Activated naive CD8-positive, alpha-beta T cell treated with anti-CD3 and anti-CD28 coated beads, Interleukin-2, amount 50 U/mL, for 24 hours (primary cell): ENCODE measurements around the gene CLIP2.
"Not testable (repeated sequence)": the region's sequence is repeated elsewhere in the genome, so short reads cannot be mapped to it uniquely, and the experiment has no call there.

Experiments used
- ATAC-seq: fragments of 150-1000 bp; cut with Tn5 transposase; one replicate; pipeline ENCODE4 v1.10.0; 2021
- DNase-seq: peaks from one replicate; pipeline ENCODE4 v3.0.0; 2021
- H3K27ac Mint-ChIP-seq: one replicate; pipeline ENCODE4 v1.8.0; 2021; ENCODE audit warnings: mild to moderate bottlenecking, mixed read lengths
- H3K27me3 Mint-ChIP-seq: one replicate; pipeline ENCODE4 v1.8.0; 2021; ENCODE audit warnings: mixed read lengths
- H3K36me3 Mint-ChIP-seq: one replicate; pipeline ENCODE4 v1.8.0; 2021; ENCODE audit warnings: low read depth, mixed read lengths
- H3K4me1 Mint-ChIP-seq: one replicate; pipeline ENCODE4 v1.8.0; 2021; ENCODE audit warnings: mixed read lengths
- H3K4me3 Mint-ChIP-seq: one replicate; pipeline ENCODE4 v1.8.0; 2021; ENCODE audit warnings: mild to moderate bottlenecking, moderate library complexity, mixed read lengths
- H3K9me3 Mint-ChIP-seq: one replicate; pipeline ENCODE4 v1.8.0; 2021; ENCODE audit warnings: mixed read lengths

CLIP2 gene

DNA sequence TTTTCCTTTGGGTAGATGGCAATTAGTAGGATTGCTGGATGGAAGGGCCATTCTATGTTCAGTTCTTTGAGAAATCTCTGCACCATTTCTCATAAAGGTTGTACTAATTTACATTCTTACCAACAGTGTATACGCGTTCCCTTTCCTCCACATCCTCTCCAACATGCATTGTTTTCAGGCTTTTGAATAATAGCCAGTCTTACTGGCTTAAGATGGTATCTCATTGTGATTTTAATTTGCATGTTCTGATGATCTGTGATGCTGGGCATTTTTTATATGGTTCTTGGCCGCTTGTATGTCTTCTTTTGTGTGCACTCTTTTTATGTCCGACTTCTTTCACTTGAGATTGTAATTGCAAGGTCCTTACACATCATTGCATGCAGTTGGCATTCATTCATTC lies 11.7 kb downstream of the CLIP2 start:
- no peak overlapping the region for H3K27ac Mint-ChIP-seq
- H3K4me3 Mint-ChIP-seq: no peak overlapping the region
- ATAC-seq: no peak

GRCh38 chr7:74302745-74303221 lies 13.6 kb downstream of the CLIP2 start:
- H3K4me3 Mint-ChIP-seq: no peak overlapping the region

More for the DNA sequence above, 11.7 kb downstream of the CLIP2 start:
- Mint-ChIP-seq H3K4me1 (peaks cover 1% of the 10 kb centered on the region), H3K9me3 (no peaks in the 10 kb centered on the region), H3K36me3 (no peaks in the 10 kb centered on the region), H3K27me3 (peaks cover 3% of the 10 kb centered on the region)
- no peak for DNase-seq

DNA sequence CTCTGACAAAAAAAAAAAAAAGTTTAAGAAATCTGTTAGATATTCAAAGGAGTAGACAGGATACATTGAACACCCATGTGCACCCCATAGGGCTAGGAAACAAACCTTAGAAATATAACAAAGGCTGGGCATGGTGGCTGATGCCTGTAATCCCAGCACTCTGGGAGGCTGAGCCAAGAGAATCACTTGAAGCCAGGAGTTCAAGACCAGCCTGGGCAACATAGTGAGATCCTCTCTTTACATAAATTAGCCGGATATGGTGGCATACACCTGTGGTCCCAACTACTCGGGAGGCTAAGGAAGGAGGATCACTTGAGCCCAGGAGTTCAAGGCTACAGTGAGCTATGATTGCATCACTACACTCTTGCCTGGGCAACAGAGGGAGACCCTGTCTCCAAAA lies 15.3 kb downstream of the CLIP2 start:
- Mint-ChIP-seq H3K27ac (no peak overlapping the region), H3K36me3 (no peaks in the 10 kb centered on the region), H3K4me1 (peaks cover 16% of the 10 kb centered on the region), H3K9me3 (no peaks in the 10 kb centered on the region), H3K27me3 (peaks cover 7% of the 10 kb centered on the region), H3K4me3 (no peak overlapping the region)
- no peak for ATAC-seq
- no peak for DNase-seq

More at GRCh38 chr7:74302745-74303221, 13.6 kb downstream of the CLIP2 start:
- ATAC-seq: no peak
- peaks cover 16% of the 10 kb centered on the region for H3K4me1 Mint-ChIP-seq
- H3K36me3 Mint-ChIP-seq: no peaks in the 10 kb centered on the region
- H3K9me3 Mint-ChIP-seq: no peaks in the 10 kb centered on the region
- H3K27me3 Mint-ChIP-seq: peaks cover 7% of the 10 kb centered on the region
- DNase-seq: no peak
- H3K27ac Mint-ChIP-seq: no peak overlapping the region

DNA sequence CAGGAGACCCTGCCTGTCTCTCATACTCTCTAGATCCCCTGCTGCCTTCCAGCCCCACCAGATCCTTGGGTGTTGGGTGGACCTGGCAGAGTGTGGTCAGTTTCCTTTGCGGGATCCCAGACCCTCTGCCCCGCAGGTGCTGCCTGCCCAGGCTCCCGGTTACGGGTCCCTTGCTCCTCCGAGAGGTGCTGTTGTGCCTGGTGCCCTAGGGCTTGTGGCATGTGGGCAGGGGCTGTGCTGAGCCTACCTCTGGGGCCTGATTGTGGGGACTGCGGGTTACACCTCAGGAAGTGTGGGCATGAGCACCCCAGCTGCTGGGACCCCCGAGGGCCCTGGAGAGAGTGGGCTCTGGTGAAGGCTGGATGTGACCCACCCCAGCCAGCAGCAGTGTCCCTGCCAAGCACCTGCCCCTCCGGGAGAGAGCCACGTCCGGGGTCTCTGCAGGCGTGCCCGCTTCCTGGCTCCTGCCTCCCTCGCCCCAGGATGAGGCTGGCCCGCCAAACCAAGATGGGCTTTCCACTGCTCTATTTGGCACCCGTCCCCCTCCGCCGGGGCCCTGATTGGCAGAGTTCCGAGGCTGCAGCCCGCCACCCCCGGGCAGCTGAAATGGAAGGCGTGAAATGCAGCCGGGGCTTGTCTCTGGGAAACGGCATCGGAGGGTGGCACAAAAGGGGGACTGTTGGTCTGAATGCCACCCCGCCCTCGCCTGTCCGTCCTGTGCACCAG lies 17.0 kb downstream of the CLIP2 start:
- ATAC-seq (peak; percentile 48), DNase-seq (peak; percentile 10)
- peaks cover 7% of the 10 kb centered on the region for H3K27me3 Mint-ChIP-seq
- H3K4me1 Mint-ChIP-seq: peaks cover 18% of the 10 kb centered on the region
- H3K36me3 Mint-ChIP-seq: peaks cover 1% of the 10 kb centered on the region
- peaks cover 1% of the 10 kb centered on the region for H3K9me3 Mint-ChIP-seq
- no peak overlapping the region for H3K27ac Mint-ChIP-seq
- H3K4me3 Mint-ChIP-seq: peak overlapping the region; percentile 26

DNA sequence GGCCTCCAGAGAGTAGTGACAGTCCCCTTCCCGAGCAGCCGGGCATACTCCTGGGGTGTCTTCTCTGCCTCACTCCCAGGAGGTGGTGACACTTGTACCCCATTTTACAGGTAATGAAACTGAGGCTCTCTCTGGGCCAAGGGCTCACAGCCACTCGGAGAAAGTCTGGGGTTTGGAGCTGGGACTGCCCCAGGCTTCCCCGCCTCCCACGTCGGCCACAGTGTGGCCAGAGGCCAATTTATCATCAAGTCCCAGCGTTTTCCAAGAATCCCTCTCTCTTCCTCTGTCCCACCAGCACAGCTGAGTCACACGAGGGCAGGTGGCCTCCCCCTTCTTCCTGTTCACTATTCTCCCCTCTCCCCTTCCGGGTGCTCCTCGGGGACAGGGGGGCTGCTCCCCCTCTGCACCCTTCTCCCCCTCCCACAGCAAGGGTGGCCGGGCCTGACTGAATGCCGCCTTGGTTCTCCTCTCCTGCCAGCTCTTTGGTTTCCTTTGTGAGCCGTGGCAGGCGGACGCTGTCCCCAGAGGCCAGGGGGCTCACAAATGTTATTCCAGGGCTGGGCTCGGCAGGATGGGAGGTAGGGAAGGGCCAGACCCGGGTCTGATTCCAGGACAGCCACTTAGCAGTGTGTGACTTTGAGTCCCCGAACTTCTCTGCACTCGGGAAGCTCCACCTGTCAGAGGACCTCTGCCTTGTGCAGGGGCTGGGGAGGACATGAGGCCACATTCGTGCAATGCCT lies 17.7 kb downstream of the CLIP2 start:
- Mint-ChIP-seq H3K27ac (no peak overlapping the region), H3K4me1 (peaks cover 22% of the 10 kb centered on the region), H3K36me3 (peaks cover 2% of the 10 kb centered on the region), H3K9me3 (peaks cover 5% of the 10 kb centered on the region), H3K27me3 (peaks cover 7% of the 10 kb centered on the region), H3K4me3 (peak overlapping the region; percentile 26)
- peak; percentile 53 for ATAC-seq
- peak; percentile 45 for DNase-seq

DNA sequence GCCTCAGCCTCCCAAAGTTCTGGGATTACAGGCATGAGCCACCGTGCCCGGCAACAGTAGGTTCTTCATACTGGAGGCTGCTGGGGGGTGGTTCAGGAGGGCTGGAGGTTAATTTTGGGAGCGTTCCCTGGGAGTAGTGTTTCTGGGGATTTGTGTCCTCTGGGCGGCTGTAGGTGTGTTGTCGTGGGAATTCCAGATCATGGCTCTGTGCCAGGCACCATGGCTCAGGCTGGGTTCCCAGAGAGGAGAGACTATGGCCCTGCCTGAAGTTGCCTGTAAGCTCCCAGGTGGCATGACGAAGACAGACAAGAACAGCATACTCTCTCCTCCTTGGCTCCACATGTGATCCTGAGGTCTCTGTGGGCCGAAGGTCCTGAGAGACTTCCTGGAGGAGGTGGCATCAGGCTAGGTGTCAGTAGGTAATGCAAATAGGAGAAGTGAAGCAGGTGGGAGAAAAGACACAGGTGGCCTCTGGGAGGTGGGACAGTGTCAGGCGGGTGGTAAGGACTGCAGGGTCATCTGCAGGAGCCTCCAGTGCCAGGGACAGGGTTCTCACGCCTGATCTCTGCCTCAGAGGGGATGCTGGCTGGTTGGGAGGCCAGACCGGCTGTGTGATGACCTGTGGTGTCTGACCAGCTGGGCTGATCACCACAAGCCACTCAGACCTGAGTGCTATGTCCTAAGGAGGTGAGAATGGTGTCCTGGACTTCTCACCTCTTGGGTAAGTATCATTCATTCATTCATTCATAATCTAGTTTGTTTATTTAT lies 18.7 kb downstream of the CLIP2 start:
- H3K4me3 Mint-ChIP-seq: no peak overlapping the region

GRCh38 chr7:74309181-74309580 lies 20.0 kb downstream of the CLIP2 start:
- Mint-ChIP-seq H3K27ac (no peak overlapping the region), H3K27me3 (peaks cover 7% of the 10 kb centered on the region), H3K4me1 (peaks cover 22% of the 10 kb centered on the region), H3K36me3 (peaks cover 2% of the 10 kb centered on the region), H3K4me3 (no peak overlapping the region), H3K9me3 (peaks cover 5% of the 10 kb centered on the region)
- no peak for ATAC-seq
- DNase-seq: no peak

More for the DNA sequence above, 18.7 kb downstream of the CLIP2 start:
- ATAC-seq (no peak), DNase-seq (no peak)
- Mint-ChIP-seq H3K27ac (no peak overlapping the region), H3K27me3 (peaks cover 7% of the 10 kb centered on the region), H3K9me3 (peaks cover 5% of the 10 kb centered on the region), H3K36me3 (peaks cover 2% of the 10 kb centered on the region), H3K4me1 (peaks cover 22% of the 10 kb centered on the region)

GRCh38 chr7:74311305-74311744 lies 22.1 kb downstream of the CLIP2 start:
- no peak for DNase-seq
- Mint-ChIP-seq H3K36me3 (peaks cover 2% of the 10 kb centered on the region), H3K4me3 (no peak overlapping the region), H3K27ac (no peak overlapping the region), H3K4me1 (peaks cover 16% of the 10 kb centered on the region), H3K27me3 (peaks cover 5% of the 10 kb centered on the region), H3K9me3 (peaks cover 5% of the 10 kb centered on the region)
- ATAC-seq: peak; percentile 39

DNA sequence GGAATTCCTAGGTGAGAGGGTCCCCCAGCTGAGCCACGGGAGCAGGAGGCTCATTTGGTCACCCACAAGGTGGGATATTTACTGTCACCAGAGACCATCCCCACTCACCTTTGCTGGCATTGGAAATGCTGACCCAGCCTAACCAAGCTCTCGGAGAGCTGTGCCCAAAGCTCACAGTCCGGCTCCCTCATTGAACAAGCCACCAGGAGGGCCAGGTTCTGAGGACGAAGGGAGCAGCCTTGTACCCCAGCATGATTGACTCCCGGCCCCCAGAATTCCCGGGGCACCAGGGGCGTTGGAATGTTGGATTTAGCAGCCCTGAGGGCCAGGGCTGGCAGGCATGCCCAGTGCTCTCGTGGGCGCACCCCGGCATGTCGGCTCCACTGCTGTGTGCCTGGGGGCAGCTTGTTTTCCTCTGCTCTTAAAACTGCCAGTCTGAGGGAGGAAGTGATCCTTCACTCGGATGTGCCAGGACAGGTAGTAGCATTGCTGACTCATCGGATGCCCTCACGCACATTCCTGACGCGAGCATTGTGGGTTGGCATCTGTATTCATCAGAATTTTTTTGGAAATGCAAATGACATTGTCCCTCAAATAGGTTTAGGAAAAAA lies 23.3 kb downstream of the CLIP2 start:
- ATAC-seq (no peak), DNase-seq (no peak)
- Mint-ChIP-seq H3K4me3 (no peak overlapping the region), H3K27me3 (no peaks in the 10 kb centered on the region), H3K36me3 (peaks cover 2% of the 10 kb centered on the region), H3K4me1 (peaks cover 5% of the 10 kb centered on the region), H3K27ac (no peak overlapping the region), H3K9me3 (peaks cover 5% of the 10 kb centered on the region)

DNA sequence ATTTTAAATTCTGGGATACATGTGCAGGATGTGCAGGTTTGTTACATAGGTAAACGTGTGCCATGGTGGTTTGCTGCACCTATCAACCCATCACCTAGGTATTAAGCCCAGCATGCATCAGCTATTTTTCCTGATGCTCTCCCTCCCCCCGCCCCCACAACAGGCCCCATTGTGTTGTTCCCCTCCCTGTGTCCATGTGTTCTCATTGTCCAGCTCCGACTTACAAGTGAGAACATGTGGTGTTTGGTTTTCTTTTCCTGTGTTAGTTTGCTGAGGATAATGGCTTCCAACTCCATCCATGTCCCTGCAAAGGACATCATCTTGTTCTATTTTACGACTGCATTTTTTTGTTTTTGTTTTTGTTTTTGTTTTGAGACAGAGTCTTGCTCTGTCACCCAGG lies 26.7 kb downstream of the CLIP2 start:
- not testable (repeated sequence) for H3K27ac Mint-ChIP-seq, ATAC-seq, H3K27me3 Mint-ChIP-seq, H3K9me3 Mint-ChIP-seq, DNase-seq, H3K36me3 Mint-ChIP-seq, H3K4me3 Mint-ChIP-seq
- H3K4me1 Mint-ChIP-seq: peaks cover 11% of the 10 kb centered on the region

DNA sequence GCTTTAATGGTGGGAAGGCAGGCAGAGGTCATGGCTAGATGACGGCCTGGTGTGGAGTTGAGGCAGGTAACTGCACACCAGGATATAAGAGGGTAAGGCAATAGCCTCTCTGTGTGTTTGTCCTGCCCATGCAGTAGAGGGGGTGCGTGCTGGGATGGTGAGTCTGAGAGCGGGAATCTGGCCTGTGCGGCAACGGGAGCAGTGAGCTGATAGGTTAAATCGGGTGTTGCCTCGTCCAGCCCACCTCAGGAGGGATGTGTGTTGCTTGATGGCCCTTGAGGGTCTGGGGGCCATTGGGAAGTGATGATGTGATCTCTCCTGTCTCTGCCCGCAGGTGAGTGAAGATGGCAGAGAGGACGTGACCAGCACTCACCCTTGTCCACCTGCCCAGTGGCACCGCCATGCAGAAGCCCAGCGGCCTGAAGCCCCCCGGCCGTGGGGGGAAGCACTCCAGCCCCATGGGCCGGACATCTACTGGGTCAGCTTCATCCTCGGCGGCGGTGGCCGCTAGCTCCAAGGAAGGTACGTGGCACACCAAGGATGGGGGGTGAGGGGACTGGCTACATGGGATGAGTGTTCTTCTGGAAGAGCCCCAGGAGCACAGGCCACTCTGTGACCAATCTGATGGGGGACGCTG lies 28.1 kb downstream of the CLIP2 start:
- peaks cover 5% of the 10 kb centered on the region for H3K4me1 Mint-ChIP-seq
- ATAC-seq (no peak), DNase-seq (no peak)
- no peak overlapping the region for H3K4me3 Mint-ChIP-seq
- no peak overlapping the region for H3K27ac Mint-ChIP-seq
- no peaks in the 10 kb centered on the region for H3K27me3 Mint-ChIP-seq
- no peaks in the 10 kb centered on the region for H3K9me3 Mint-ChIP-seq
- peaks cover 3% of the 10 kb centered on the region for H3K36me3 Mint-ChIP-seq

- Mint-ChIP-seq H3K4me1 (peaks cover 5% of the 10 kb centered on the region), H3K4me3 (no peak overlapping the region), H3K27me3 (no peaks in the 10 kb centered on the region), H3K27ac (no peak overlapping the region), H3K36me3 (peaks cover 3% of the 10 kb centered on the region), H3K9me3 (no peaks in the 10 kb centered on the region)
- ATAC-seq (no peak), DNase-seq (no peak)
Observed at GRCh38 chr7:74318043-74318442, 28.8 kb downstream of the CLIP2 start.

GRCh38 chr7:74320645-74321221 lies 31.5 kb downstream of the CLIP2 start:
- Mint-ChIP-seq H3K9me3 (no peaks in the 10 kb centered on the region), H3K27ac (no peak overlapping the region), H3K4me3 (no peak overlapping the region), H3K36me3 (peaks cover 3% of the 10 kb centered on the region), H3K27me3 (no peaks in the 10 kb centered on the region), H3K4me1 (peaks cover 5% of the 10 kb centered on the region)
- DNase-seq (no peak), ATAC-seq (no peak)
